HCT116 (cell line): ENCODE data around the gene SLCO1B3. TPM values are rescaled to one million over a fixed set of nuclear protein-coding genes. Genes with fewer than 3 reads are reported as not detected.

ENCODE experiments used
- ATAC-seq: fragments of 200-7000 bp; cut with Tn5 transposase; 2 replicates; pipeline ENCODE4 v1.9.1; 2020; ENCODE audit warnings: mild to moderate bottlenecking, moderate library complexity
- BruUV-seq: library from RNA; stranded (reverse); fragments of 400-500 nt; replicated peaks from 2 replicates; lab custom pipeline; 2021; lab: Mats Ljungman, UMichigan
- CTCF ChIA-PET: fragments of 300-600 bp; sonication (Branson Sonifier 250); formaldehyde crosslinking; loops from one replicate; lab custom pipeline; 2021; ENCODE audit warnings: antibody characterized with exemption; lab: Charles Lee
- POLR2A ChIA-PET: fragments of 300-600, 350-600 bp; sonication (Branson Sonifier 250); formaldehyde crosslinking; loops from one replicate; lab custom pipeline; 2021; ENCODE audit warnings: antibody characterized with exemption; lab: Charles Lee
- RAD21 ChIA-PET, 2 experiments: fragments of 300-600 bp; sonication (Branson Sonifier 250); formaldehyde crosslinking; loops; one replicate each; lab custom pipeline; 2023; ENCODE audit warnings: low total read pairs in 2 of 2; ENCODE audit not compliant: uncharacterized antibody in 2 of 2, unreplicated experiment in 2 of 2, low non-redundant PET in 1 of 2; lab: Charles Lee
- DNase-seq: peaks from one replicate; pipeline ENCODE4 v3.0.0-alpha.2; 2010; ENCODE audit warnings: low read depth, low spot score
- H2AFZ ChIP-seq: fragments of 200-600 bp; shearing (Covaris generic), sonication (generic); 2 replicates; pipeline ENCODE4 v1.6.1; 2017; ENCODE audit warnings: low read depth, mixed run types, mixed read lengths, antibody characterized with exemption, low read length; ENCODE audit not compliant: poor library complexity, severe bottlenecking
- H3K27ac ChIP-seq: 2 replicates; pipeline ENCODE4 v1.5.1; 2012; ENCODE audit warnings: low read depth, low read length
- H3K27me3 ChIP-seq: fragments of 200-600 bp; sonication (generic); 2 replicates; pipeline ENCODE4 v1.6.1; 2016; ENCODE audit warnings: mixed run types, low read length, mixed read lengths; ENCODE audit not compliant: insufficient read depth
- H3K36me3 ChIP-seq, 2 experiments: fragments of 200-500 bp in 1 of 2; fragments of 200-600 bp in 1 of 2; sonication (Bioruptor generic) in 1 of 2; sonication (generic) in 1 of 2; 2 replicates each; pipeline versions ENCODE4 v1.5.1 to v1.6.1; 2014 to 2016; ENCODE audit warnings: low read length in 2 of 2, inconsistent platforms in 1 of 2, mixed read lengths in 1 of 2, mixed run types in 1 of 2; ENCODE audit not compliant: insufficient read depth in 2 of 2, control insufficient read depth in 1 of 2
- H3K4me1 ChIP-seq, 2 experiments: fragments of 200-600 bp in 1 of 2; sonication (generic) in 1 of 2; 2 replicates each; pipeline versions ENCODE4 v1.5.1 to v1.6.1; 2012 to 2017; ENCODE audit warnings: low read length in 2 of 2, inconsistent platforms in 1 of 2, mild to moderate bottlenecking in 1 of 2, mixed read lengths in 1 of 2, mixed run types in 1 of 2, moderate library complexity in 1 of 2; ENCODE audit not compliant: insufficient read depth in 2 of 2, control insufficient read depth in 1 of 2
- H3K4me2 ChIP-seq: fragments of 200-600 bp; sonication (generic); 2 replicates; pipeline ENCODE4 v1.6.1; 2017; ENCODE audit warnings: mixed run types, low read length, mixed read lengths
- H3K4me3 ChIP-seq, 2 experiments: fragments of 200-600 bp in 1 of 2; sonication (generic) in 1 of 2; replicated peaks in 1 of 2; 2 replicates each; pipeline ENCODE4 v1.5.1; 2011 to 2016; ENCODE audit warnings: low read length in 2 of 2, control low read depth in 1 of 2, low read depth in 1 of 2, mild to moderate bottlenecking in 1 of 2, mixed read lengths in 1 of 2, mixed run types in 1 of 2
- H3K79me2 ChIP-seq: fragments of 200-600 bp; sonication (generic); 2 replicates; pipeline ENCODE4 v1.6.1; 2017; ENCODE audit warnings: mild to moderate bottlenecking, mixed run types, low read length, moderate library complexity, mixed read lengths; ENCODE audit not compliant: insufficient read depth
- H3K9ac ChIP-seq: fragments of 200-600 bp; sonication (generic); 2 replicates; pipeline ENCODE4 v1.6.1; 2016; ENCODE audit warnings: low read length, mixed read lengths
- H3K9me2 ChIP-seq: fragments of 200-600 bp; sonication (generic), shearing (Covaris generic); 2 replicates; pipeline ENCODE4 v1.6.1; 2017; ENCODE audit warnings: mixed run types, mild to moderate bottlenecking, moderate library complexity; ENCODE audit not compliant: insufficient read depth
- H3K9me3 ChIP-seq, 2 experiments: fragments of 200-500 bp in 1 of 2; fragments of 200-600 bp in 1 of 2; sonication (Bioruptor generic) in 1 of 2; sonication (generic) in 1 of 2; 2 replicates each; pipeline ENCODE4 v1.6.1; 2014 to 2017; ENCODE audit warnings: low read length in 2 of 2, mixed read lengths in 2 of 2, inconsistent platforms in 1 of 2, low read depth in 1 of 2, mild to moderate bottlenecking in 1 of 2, mixed run types in 1 of 2, moderate library complexity in 1 of 2; ENCODE audit not compliant: control insufficient read depth in 1 of 2, insufficient read depth in 1 of 2
- H4K20me1 ChIP-seq: fragments of 200-600 bp; sonication (generic), shearing (Covaris generic); 2 replicates; pipeline ENCODE4 v1.6.1; 2017; ENCODE audit warnings: mixed run types, mild to moderate bottlenecking, moderate library complexity; ENCODE audit not compliant: insufficient read depth
- CBX3 ChIP-seq: IDR thresholded peaks from 2 replicates; pipeline ENCODE4 v1.6.1; 2012; ENCODE audit warnings: low read depth
- CEBPB ChIP-seq: IDR thresholded peaks from 2 replicates; pipeline ENCODE4 v1.6.1; 2012; ENCODE audit warnings: low read depth
- EGR1 ChIP-seq: IDR thresholded peaks from 2 replicates; pipeline ENCODE4 v1.6.1; 2012; ENCODE audit warnings: low read depth
- ELF1 ChIP-seq: IDR thresholded peaks from 2 replicates; pipeline ENCODE4 v1.6.1; 2012; ENCODE audit warnings: low read depth, borderline replicate concordance
- EZH2phosphoT487 ChIP-seq: fragments of 200-600 bp; IDR thresholded peaks from 2 replicates; pipeline ENCODE4 v1.6.1; 2018; ENCODE audit warnings: antibody characterized with exemption, borderline replicate concordance
- FOSL1 ChIP-seq: IDR thresholded peaks from 2 replicates; pipeline ENCODE4 v1.6.1; 2012; ENCODE audit warnings: low read depth
- JUND ChIP-seq: IDR thresholded peaks from 2 replicates; pipeline ENCODE4 v1.6.1; 2012
- SIN3A ChIP-seq: IDR thresholded peaks from 2 replicates; pipeline ENCODE4 v1.6.1; 2012; ENCODE audit warnings: low read depth
- SP1 ChIP-seq: IDR thresholded peaks from 2 replicates; pipeline ENCODE4 v1.6.1; 2012; ENCODE audit warnings: low read depth
- SRF ChIP-seq: IDR thresholded peaks from 2 replicates; pipeline ENCODE4 v1.6.1; 2012; ENCODE audit warnings: low read depth
- YY1 ChIP-seq: IDR thresholded peaks from 2 replicates; pipeline ENCODE4 v1.6.1; 2011; ENCODE audit warnings: low read length, low read depth, moderate library complexity, mild to moderate bottlenecking; ENCODE audit not compliant: insufficient replicate concordance; ENCODE audit errors: extremely low read depth
- ZFX ChIP-seq: fragments of 450-650 bp; IDR thresholded peaks from 2 replicates; pipeline ENCODE4 v1.6.1; 2017
- intact Hi-C: fragments of 100-400 bp; cut with micrococcal nuclease; formaldehyde crosslinking; loops from 2 replicates; pipeline ENCODE4 v1.10.0; 2022
- total RNA-seq: library from RNA; stranded (reverse); gene quantifications from one replicate; pipeline ENCODE4 v1.2.1, GENCODE V29; 2021; ENCODE audit not compliant: unreplicated experiment

Gene SLCO1B3
- total RNA-seq, 1 experiment from 2014 or later = 5.4 TPM

DNA sequence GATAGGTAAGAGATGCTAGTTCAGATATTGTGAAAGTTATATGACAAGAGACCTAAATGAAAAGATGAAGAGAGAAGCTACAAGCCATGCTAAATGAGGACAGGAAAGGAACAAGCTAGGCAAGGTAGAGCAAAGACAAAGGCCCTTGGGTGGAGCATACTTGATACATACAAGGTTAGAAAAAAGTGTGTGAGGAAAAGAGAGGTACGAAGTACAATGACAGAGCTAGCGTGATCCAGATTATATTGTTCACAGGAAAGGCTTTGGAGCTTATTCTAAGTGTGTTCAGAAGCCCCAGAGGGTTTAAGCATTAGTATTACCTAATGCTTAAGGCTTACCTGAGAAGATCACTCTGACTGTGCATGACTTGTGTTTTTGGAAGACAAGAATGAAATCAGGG lies 75.0 kb downstream of the SLCO1B3 start:
- Histone ChIP-seq H3K9me3 (peaks cover 0 to 3% of the 10 kb centered on the region in 2 experiments; a peak in 1 of 4 replicates), H3K36me3 (no peaks in the 10 kb centered on the region), H3K9ac (no peak overlapping the region), H3K27me3 (no peaks in the 10 kb centered on the region), H3K27ac (no peak overlapping the region), H3K4me1 (no peaks in the 10 kb centered on the region), H4K20me1 (no peaks in the 10 kb centered on the region), H3K4me2 (no peak overlapping the region), H3K79me2 (no peaks in the 10 kb centered on the region), H3K9me2 (no peaks in the 10 kb centered on the region), H3K4me3 (no peak overlapping the region), H2AFZ (no peak overlapping the region)
- no TSS peak for BruUV-seq
- no peak for DNase-seq
- intact Hi-C loops = no loop called here
- TF ChIP-seq CEBPB (no peak), EZH2phosphoT487 (no peak)
- ChIA-PET POLR2A (no interaction called here), RAD21 (no interaction called here), CTCF (no interaction called here)
- ATAC-seq = no peak

DNA sequence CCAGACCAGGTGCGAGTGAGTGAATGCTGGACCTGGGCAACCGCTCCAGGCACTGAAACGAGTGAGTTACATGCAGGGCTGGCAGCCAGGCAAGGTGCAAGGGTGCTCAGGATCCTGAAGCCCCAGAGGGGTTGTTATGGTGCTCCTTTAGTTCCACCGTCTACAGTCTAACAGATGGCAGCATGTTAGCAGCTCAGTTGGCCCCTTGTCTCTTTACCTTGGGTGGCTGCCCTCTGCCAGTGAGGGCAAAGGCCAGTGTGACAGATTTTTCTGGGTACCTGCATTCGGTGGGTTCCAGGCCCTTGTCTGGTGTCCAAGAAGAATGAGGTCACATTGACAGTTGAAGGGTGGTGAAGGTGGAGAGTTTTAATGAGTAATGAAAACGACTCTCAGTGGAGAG lies 106.8 kb downstream of the SLCO1B3 start:
- RAD21 ChIA-PET = no interaction called here
- Histone ChIP-seq H3K36me3 (no peaks in the 10 kb centered on the region), H3K9me3 (no peaks in the 10 kb centered on the region), H3K9ac (no peak overlapping the region), H3K4me1 (no peaks in the 10 kb centered on the region), H3K4me3 (no peak overlapping the region), H3K9me2 (no peaks in the 10 kb centered on the region), H4K20me1 (no peaks in the 10 kb centered on the region), H3K4me2 (no peak overlapping the region), H3K27ac (no peak overlapping the region), H2AFZ (no peak overlapping the region), H3K79me2 (no peaks in the 10 kb centered on the region), H3K27me3 (no peaks in the 10 kb centered on the region)
- BruUV-seq = no TSS peak
- CTCF ChIA-PET = no interaction called here
- TF ChIP-seq EGR1 (no peak), SP1 (no peak), JUND (no peak), SRF (no peak), CBX3 (no peak), YY1 (no peak), SIN3A (no peak), ZFX (no peak), CEBPB (no peak), ELF1 (no peak), FOSL1 (no peak), EZH2phosphoT487 (no peak)
- intact Hi-C loops = no loop called here
- DNase-seq (no peak), ATAC-seq (no peak)
- POLR2A ChIA-PET = no interaction called here
